ENCODE data around the gene EXOSC6.
A peak's percentile ranks its signal among the peaks of the same experiment; 100 is the strongest.
"Not testable (repeated sequence)": the region's sequence is repeated elsewhere in the genome, so short reads cannot be mapped to it uniquely, and the experiment has no call there.

The EXOSC6 gene

DNA sequence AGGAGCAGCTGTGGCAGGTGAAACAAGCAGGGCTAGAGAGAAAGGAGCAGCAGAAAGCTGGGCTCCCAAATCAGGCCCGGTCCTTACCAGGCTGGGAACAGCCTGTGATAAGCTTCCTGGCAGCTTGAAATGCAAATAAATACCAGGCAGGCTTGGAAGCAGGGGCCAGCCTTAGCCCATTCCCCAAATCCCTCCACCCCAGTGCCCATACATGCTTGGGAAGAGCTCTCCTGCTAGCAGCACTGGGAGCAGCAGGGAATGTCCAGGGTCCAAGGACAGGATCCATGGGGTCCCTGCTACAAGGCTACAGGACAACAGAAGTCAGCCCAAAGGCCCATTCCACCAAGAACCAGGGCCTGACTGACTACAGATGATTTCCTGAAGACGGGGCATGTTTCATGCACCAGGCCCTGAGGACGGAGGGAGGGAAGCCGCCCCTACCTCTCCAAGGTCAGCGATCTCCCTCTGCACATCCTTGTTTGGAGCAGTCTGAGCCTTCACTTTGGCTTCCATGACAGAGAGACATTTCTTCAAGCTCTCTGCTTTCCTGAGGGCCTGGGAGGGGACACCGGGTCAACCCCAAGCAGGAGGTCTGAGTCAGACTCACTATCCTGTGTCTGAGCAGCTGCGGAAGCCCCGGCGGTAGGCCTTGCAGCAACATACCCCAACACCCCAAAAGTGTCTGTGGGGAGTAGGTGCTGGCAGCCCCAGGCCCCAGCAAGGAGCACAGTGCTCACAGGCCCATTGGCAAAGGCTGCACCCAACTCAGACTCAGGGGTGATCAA, 2.6 kb upstream of the EXOSC6 start:
- DNase-seq: no peak

DNA sequence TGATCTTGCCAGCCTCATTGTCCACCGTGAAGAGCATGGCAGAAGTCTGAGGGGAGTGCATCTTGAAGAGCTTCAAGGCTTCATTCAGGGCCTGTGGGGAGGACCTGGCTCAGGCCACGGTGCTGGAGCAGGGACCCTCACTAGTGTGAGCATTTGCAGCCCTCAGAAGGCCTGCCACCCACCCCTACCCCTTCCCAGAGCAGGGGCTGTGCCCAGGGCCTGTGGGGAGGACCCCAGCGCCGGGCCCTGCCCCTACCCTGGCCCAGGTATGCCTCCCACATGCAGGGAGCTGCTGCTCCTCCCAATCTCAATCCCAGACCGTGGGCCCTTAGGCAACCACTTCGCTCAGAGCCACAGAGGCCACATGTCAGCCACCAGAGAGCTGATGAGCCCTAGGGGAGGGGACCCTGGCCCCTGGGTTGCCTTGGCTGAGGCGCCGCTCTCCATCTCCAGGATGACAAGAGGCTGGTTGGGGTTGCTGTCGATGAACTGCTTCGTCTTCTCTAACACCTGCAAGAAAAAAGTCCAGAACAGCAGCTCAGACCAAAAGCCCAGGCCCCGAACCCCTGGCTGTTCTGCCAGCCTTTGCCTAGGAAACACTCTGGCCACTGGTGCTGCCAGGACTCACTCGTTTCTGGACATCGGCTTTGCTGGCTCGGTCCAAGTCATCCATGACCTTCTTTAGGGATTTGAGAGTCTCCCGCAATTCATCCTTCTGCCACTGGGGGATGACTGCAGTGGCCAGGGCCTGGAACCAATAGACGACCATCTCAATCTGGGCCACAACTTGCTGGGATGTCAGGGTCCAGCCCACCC, 1.8 kb upstream of the EXOSC6 start:
- DNase-seq: peak; percentile 5

DNA sequence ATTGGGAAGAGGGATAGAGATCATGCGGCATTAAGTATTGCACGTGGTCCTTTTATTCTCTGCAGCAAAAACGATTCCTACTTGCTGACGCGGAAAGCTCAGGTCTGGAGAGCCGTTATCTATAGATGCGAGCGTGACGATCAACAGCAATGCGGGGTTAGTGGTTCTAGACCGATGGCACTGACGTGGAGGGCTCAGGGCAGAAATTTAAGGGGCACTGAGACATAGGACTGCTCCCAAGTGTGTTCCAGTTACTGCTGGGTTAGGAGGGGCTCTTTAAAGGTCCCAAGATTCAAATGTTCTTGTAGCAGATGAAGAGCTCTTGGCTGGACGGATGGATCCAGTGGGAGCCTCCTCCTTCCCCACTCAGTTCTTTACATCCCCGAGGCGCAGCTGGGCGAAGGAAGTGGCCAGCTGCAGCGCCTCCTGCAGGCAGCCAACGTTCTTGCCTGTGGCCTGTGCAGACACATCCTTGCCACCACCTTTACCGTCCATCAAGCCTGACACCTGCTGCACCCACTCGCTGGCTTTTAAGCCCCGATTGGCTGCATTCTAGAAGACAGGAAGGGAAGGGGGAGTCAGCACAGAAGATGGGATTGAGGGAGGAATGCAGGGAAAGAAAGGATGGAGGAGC, 732 bp upstream of the EXOSC6 start:
- DNase-seq: no peak

DNA sequence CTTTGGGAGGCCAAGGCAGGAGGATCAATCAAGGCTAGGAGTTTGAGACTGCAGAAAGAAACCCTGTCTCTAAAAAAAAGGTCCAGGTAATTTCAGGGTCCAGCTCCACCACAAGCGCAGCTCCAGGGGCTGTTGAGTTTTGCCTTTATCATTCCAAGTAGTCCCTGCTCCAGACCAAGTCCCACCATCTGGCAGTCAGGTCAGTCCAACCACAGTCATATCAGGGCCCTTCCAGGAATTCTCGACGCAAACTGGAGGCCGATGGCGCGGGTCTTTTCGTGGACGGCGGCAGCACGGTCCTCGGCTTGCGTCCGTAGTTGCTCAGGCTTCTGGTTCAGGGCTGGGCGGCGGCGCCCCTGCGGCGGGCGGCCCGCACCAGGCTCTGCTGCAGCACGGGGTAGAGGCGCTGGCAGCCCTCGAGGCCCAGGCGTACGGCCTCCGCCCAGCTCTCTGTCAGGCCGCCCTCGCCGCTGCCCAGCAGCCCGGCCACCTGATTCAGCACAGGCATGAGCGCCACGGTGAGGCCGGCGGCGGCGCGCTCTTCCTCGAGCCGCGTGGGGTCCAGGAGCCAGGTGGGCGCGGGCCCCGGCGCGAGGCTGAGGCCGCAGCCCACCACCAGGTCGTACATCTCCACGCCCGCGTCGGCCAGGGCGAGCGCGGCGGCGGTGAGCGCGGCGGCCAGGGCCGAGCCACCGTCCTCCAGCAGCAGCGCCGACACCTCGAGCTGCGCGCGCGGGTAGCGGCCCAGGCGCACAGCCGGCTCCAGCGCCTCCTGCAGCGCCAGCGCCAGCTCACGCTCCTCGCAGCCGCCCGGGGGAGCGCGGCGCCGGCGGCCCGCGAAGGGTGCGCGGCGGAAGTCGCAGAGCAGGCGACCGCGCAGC, 752 bp downstream of the EXOSC6 start:
- no peak for DNase-seq

DNA sequence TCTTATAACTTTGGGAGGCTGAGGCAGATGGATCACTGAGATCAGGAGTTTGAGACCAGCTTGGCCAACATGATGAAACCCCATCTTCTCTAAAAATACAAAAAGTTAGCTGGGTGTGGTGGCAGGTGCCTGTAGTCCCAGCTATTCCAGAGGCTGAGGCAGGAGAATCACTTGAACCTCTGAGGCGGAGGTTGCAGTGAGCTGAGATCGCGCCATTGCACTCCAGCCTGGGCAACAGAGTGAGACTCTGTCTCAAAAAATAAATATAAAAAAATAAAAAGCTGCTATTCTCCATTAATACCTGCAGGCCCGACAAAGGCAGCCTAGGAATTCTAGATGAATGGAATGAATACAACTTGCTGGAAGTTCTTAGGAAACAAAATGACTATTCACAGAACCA, 2.0 kb downstream of the EXOSC6 start:
- not testable (repeated sequence) for DNase-seq

DNA sequence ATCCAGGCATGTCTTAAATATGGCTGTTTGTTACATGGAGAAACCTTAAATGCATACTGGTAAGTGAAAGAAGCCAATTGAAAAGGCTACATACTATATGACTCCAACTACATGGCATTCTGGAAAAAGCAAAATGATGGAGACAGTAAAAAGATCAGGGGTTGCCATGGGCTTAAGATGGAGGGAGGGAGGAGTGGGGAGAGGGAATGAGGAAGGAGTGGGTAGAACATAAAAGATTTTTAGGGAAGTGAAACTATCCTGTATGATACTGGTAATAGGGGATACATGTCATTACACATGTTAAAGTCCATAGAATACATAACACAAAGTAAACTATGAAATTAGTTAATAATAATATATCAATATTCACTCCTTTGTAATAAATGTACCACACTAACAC, 13.0 kb downstream of the EXOSC6 start:
- DNase-seq: not testable (repeated sequence)

DNA sequence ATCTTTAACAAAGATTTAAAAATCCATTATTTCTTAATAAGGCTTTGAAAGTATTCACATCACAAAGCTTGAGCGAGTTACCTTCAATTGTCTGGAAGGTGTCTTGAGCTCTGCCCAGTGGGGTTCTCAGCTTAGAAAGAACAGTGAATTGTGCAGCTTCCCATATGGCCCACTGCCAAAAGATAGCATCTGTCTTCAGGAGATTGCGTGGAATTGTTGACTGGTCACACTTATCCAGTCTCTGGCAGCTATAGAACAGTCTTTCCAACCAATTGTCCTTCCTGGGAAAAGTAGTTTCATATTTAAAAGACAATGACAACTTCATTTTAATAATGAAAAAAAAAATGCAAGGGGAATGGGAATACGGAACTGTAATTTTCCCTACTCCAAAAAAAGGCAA, 19.9 kb downstream of the EXOSC6 start:
- peak; percentile 9 for DNase-seq

DNA sequence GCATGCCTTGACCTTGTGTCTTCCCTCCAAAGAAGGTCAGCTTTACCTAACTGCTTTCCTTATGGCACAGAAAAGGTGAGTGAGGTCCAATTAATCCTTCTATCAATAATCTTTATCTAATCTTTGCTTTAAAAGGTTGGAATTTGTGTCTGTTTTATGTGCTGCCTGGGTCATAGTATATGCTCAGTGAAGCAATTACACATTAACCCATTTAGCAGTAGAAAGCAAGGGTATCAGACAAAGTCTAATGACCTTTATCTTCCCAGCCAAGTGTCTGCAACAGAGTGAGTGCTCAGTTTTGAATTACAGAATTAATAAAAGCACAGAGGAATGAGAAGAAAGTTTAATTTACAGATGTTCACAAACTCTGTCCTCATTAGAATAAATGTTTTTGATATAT, 25.7 kb downstream of the EXOSC6 start:
- not testable (repeated sequence) for DNase-seq

DNA sequence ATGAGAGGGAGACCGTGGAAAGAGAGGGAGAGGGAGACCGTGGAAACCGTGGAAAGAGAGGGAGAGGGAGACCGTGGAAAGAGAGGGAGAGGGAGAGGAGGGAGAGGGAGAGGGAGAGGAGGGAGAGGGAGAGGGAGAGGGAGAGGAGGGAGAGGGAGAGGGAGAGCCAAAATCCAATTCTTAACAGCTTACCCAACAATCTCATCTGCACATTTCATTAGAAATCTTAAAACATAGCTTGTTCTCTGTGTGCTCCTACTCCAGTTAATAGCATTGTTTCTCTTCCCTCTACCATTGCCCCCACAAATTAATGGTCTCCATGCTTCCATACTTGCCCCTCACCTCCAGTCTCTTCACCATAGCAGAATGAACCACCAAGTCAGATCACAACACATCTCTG, 26.3 kb downstream of the EXOSC6 start:
- not testable (repeated sequence) for DNase-seq

DNA sequence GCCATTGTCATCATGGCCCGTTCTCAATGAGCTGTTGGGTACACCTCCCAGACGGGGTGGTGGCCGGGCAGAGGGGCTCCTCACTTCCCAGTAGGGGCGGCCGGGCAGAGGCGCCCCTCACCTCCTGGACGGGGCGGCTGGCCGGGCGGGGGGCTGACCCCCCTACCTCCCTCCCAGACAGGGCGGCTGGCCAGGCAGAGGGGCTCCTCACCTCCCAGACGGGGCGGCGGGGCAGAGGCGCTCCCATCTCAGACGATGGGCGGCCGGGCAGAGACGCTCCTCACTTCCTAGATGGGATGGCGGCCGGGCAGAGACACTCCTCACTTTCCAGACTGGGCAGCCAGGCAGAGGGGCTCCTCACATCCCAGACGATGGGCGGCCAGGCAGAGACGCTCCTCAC, 27.1 kb downstream of the EXOSC6 start:
- DNase-seq: not testable (repeated sequence)

DNA sequence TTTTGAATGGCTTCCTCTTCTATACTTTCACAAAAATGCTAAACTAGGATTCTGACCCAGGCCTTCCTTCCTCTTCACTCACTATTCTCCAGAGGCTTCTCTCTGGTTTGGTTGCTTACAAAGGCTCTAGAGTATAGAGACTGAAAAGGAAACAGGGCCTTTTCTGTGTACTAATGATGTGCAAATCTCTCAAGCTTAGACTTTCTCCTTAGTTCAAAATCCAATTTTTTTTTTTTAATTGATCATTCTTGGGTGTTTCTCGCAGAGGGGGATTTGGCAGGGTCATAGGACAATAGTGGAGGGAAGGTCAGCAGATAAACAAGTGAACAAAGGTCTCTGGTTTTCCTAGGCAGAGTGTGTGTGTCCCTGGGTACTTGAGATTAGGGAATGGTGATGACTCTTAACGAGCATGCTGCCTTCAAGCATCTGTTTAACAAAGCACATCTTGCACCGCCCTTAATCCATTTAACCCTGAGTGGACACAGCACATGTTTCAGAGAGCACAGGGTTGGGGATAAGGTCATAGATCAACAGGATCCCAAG, 27.7 kb downstream of the EXOSC6 start:
- DNase-seq: not testable (repeated sequence)

DNA sequence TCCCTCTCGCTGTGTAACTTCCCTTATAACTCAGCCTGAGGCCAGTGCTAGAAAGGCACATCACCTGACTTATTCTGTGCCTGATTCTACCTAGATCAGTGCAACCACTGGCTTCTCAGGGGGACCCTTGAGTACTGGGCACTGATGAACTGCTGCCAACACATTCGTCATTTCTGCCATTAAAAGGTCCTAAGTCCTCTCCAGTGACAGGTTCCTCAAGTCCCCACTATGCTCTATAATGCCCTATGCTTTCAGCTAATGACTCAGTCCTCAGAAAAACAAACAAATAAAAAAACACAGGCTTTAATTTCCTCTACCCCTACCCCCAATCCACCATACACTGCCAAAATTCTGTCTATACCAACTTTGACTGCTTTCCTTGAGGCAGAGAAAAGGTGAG, 28.5 kb downstream of the EXOSC6 start:
- not testable (repeated sequence) for DNase-seq

DNA sequence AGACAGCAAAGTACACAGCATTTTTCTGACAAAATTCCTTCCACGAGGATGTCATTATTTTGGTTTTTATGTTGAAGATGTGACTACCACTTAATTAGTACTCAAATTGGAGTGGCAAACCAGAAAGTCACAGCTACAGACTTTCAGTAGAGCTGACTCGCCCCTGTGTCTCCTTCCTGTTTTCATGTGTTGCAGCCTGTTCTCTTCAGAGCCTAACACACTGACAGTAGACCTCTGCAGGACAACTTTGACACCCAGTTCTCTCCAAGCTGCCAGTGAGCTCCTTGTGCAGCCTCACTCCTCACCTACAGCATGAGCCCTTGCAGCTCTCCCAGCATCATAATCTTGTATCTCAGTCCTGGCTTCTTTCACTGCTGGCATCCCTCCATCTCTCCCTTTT, 29.2 kb downstream of the EXOSC6 start:
- DNase-seq: not testable (repeated sequence)

DNA sequence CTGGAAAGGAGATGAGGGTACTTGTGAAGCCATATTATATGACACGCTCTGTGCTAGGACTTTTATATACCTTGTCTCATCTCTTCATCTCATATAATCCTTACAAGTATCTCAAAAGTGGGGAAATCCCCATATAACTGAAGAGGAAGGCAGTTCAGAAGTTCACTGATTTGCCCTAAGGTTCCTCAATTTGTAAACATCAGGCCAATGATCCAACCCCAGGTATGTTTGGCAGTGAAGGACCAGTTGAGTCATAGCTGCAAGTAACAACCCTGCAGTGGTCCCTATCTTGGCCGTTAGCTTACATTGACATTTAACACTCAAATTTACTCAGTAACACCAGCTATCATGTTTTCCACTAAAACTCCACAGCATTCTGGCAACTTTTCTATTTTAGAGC, 33.2 kb downstream of the EXOSC6 start:
- DNase-seq: not testable (repeated sequence)

DNA sequence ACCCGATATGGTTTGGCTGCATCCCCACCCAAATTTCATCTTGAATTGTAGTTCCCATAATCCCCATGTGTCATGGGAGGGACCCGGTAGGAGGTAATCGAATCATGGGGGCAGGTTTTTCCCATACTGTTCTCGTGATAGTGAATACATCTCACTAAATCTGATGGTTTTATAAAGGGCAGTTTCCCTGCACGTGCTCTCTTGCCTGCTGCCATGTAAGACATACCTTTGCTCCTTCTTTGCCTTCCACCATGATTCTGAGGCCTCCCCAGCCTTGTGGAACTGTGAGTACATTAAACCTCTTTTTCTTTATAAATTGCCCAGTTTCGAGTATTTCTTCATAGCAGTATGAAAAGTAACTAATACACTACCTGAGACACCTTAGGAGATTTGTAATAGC, 45.4 kb downstream of the EXOSC6 start:
- not testable (repeated sequence) for DNase-seq

DNA sequence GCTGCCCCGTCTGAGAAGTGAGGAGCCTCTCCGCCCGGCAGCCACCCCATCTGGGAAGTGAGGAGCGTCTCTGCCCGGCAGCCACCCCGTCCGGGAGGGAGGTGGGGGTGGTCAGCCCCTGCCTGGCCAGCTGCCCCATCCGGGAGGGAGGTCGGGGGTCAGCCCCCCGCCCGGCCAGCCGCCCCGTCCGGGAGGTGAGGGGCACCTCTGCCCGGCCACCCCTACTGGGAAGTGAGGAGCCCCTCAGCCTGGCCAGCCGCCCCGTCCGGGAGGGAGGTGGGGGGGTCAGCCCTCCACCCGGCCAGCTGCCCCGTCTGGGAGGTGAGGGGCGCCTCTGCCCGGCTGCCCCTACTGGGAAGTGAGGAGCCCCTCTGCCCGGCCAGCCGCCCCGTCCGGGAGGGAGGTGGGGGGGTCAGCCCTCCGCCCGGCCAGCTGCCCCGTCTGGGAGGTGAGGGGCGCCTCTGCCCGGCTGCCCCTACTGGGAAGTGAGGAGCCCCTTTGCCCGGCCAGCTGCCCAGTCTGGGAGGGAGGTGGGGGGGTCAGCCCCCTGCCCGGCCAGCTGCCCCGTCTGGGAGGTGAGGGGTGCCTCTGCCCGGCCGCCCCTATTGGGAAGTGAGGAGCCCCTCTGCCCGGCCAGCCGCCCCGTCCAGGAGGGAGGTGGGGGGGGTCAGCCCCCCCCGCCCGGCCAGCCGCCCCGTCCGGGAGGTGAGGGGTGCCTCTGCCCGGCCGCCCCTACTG, 46.9 kb downstream of the EXOSC6 start:
- DNase-seq: not testable (repeated sequence)

DNA sequence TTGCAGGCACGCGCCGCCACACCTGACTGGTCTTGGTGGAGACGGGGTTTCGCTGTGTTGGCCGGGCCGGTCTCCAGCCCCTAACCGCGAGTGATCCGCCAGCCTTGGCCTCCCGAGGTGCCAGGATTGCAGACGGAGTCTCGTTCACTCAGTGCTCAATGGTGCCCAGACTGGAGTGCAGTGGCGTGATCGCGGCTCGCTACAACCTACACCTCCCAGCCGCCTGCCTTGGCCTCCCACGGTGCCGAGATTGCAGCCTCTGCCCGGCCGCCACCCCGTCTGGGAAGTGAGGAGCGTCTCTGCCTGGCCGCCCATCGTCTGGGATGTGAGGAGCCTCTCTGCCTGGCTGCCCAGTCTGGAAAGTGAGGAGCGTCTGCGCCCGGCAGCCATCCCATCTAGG, 47.7 kb downstream of the EXOSC6 start:
- not testable (repeated sequence) for DNase-seq

DNA sequence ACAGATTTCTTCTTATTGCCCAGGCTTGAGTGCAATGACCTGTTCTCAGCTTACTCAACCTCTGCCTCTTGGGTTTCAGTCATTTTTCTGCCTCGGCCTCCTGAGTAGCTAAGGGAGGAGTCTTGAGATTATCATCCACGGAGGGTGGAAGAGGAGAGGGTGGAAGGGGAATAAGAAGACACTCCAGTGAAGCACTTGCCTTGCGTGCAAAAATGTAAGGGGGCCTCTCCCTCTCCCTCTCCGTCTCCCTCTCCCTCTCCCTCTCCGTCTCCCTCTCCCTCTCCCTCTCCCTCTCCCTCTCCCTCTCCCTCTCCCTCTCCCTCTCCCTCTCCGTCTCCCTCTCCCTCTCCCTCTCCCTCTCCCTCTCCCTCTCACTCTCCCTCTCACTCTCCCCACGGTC, 48.2 kb downstream of the EXOSC6 start:
- DNase-seq: not testable (repeated sequence)

DNA sequence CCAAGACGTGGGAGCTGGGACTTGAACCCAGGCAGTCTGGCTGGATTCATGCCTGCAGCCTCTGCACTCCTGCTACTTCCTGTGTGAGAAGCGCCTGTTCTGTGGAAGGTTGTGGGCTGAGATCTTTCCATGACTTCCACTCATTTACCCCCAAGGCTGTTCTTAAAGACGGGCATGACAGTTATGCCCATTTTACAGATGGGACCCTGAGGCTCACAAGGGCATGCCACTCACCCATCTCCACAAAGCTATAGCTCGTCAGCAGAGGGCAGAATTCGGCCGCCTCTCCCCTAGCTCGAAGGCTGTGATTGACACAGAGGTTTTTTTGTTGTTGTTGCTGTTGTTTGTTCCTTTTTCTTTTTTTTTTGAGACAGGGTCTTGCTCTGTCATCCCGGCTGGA, 51.7 kb downstream of the EXOSC6 start:
- DNase-seq: not testable (repeated sequence)

DNA sequence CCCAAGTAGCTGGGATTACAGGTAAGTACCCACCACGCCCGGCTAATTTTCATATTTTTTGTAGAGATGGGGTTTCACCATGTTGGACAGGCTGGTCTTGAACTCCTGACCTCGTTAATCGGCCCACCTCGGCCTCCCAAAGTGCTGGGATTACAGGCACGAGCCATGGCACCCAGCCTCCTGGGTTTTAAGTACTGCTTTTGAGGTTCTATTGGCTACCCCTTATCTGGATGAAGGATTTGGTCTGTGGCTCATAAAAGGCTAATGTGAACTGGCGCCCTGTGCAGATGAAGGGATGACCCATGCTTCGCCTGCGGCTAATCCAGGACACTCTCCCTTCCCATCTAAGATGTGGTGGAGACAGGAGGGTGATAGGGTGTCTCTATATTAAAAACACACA, 52.6 kb downstream of the EXOSC6 start:
- DNase-seq: not testable (repeated sequence)

DNA sequence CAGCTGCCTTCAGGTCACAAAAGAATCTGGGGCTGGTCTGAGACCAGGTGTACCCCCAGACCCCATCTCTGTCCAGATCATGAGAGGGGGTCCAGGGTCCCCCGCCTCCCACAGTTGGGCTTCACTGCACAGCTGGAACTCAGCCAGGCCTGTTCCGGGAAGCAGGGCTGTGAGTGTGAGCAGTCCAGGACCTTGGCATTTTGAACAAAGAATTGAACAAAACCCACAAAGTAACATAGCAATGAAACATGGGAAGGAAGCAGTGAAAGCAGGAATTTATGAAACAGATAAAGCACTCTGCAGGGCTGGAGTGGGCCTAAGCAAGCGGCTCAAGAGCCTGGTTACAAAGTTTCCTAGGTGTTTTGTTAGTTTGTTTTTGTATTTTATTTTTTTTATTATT, 53.1 kb downstream of the EXOSC6 start:
- DNase-seq: not testable (repeated sequence)

DNA sequence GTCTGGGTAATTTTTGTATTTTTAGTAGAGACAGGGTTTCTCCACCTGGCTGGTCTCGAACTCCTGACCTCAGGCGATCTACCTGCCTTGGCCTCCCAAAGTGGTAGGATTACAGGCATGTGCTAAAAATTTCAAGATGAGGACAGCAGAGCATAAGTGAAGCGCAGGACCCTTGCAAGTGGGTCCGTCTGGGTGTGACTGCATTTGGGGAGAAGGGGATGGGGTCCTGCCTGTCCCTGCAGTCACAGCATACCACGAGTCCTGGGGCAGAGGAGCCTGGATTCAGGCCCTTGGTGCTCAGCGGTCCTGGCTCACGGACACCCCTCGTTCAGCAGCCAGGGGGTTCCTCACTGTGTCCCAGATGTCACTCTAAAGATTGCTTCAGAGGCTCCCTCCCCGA, 53.5 kb downstream of the EXOSC6 start:
- DNase-seq: not testable (repeated sequence)
